Lung microvascular endothelial cell (primary cell): ENCODE measurements around the gene VASH1. TPM values are rescaled to one million over a fixed set of nuclear protein-coding genes. Genes with fewer than 3 reads are reported as not detected.

ENCODE experiments used
- DNase-seq, 2 donors: peaks; one replicate each; pipeline versions ENCODE4 v3.0.0 to v3.0.0-alpha.2; 2010; ENCODE audit warnings: low read depth in 2 of 2
- total RNA-seq: library from RNA; depleted of rRNA; stranded (reverse); fragments of >200 nt; gene quantifications from 2 replicates; pipeline ENCODE4 v1.2.1, GENCODE V29; 2014

VASH1 gene
- total RNA-seq, 1 donor from 2014 or later = 15.3 TPM

GRCh38 chr14:76784266-76784874 is 23.1 kb downstream of the VASH1 start:
- DNase-seq = no peak

DNA sequence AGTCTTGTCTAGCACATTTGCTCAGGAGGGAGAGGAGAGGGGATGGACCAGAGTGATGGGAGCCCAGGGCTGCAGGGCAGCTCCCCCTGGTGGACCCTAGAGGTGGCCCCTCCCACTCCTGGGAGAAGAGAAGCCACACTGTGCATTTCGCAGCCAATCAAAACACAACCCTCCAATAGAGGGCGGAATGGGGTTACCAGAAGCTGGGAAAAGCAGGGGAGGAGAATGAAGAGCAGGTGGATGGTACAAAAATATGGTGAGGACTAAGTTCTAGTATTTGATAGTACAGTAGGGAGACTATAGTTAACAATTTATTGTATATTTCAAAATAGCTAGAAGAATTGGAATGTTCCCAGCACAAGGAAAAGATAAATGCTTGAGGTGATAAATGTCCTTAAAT is 23.6 kb downstream of the VASH1 start:
- DNase-seq = peak; percentile 86 to 89

- DNase-seq = no peak
Measured at GRCh38 chr14:76786601-76787000, 25.3 kb downstream of the VASH1 start.

DNA sequence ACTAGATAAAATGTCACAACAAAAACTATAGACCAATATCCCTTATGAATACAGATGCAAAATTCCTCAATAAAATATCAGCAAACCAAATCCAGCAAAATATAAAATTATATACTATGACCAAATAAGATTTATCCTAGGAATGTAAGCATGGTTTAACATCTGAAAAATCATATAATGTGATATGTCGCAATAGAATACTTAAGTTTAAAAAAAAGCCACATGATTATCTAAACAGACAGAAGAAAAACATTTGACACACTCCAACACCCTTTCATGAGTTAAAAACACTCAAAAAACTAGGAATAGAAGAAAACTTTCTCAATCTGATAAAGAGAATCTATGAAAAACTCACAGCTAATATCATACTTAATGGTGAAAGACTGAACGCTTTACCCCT is 31.2 kb downstream of the VASH1 start:
- DNase-seq = no peak

DNA sequence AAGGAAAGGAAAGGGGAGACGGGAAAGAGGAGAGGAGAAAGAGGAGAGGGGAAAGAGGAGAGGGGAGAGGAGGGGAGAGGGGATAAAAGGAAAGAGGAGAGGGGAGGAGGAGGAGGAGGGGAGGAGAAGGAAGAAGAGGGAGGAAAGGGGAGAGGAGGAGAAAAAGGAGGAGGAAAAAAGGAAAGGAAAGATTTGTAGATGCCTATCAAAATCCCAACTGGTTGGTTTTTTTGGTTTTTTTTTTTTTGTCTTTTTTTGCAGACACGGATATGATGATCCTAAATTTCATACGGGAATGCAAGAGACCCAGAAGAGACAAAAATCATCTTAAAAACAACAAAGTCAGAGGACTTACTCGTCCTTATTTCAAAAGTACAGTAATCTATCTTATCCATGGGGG is 32.1 kb downstream of the VASH1 start:
- DNase-seq = no peak

- DNase-seq = no peak
Measured at GRCh38 chr14:76793956-76794355, 32.7 kb downstream of the VASH1 start.

DNA sequence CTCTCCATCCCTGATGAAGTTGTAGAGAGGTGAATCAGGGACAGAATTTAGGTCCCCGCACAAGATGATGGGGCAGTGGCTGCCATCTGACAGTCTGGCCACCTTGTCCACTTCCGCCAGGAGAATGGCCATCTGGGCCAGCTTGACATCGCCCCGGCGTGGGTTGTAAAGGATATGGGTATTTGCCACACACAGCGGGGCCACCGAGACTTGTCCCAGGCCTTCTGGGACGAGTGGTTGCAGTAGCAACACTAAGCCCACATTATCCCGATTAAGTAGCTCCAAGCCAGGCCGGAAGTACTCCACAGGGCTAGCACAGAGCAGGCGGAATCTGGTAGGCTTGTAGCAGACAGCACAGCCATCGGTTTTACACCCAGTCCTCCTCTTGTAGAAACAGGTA is 45.2 kb downstream of the VASH1 start:
- no peak for DNase-seq

- no peak for DNase-seq
Measured at GRCh38 chr14:76808011-76808410, 46.7 kb downstream of the VASH1 start.

DNA sequence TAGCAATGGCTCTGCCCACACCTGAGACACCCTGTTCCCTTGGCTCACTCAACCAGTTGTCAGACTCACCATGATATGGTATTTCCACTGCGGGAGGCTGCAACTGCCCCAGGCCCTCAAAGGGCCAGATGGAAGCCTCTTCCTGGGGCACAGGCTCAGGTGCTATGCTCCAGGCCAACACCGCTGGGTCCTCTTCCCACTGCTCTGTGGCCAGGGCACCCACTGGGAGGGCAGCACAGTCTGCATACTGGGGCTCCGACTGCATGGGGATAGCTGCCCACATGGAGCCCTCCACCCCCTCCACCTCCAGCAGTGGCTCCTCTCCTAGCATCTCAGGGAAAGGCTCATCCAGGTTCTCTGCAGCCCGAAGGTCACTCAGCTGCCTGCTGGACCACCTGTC is 47.7 kb downstream of the VASH1 start:
- DNase-seq = no peak

DNA sequence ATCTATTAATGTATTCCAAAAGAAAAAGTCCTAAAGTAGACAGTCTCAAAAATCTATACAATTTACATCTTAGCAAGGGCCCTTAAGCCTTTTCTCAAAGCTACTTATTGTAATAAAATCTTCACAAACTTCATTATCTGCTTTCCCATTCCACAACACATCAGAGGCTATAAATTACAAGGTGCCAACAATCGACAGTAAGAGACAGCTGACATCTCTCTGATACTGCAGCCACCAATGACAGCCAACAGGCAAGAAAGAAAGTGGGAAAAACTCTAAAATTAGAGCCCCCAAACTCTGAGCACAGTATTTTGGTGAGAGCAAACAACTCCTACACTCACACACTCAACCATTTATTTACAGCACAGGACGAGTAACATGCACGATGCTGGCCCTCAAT is 49.3 kb downstream of the VASH1 start:
- DNase-seq = no peak

GRCh38 chr14:76810953-76811400 is 49.7 kb downstream of the VASH1 start:
- DNase-seq = peak; percentile 53 to 61

GRCh38 chr14:76811561-76811960 is 50.3 kb downstream of the VASH1 start:
- DNase-seq = peak in 1 of 2 donors; percentile 51

DNA sequence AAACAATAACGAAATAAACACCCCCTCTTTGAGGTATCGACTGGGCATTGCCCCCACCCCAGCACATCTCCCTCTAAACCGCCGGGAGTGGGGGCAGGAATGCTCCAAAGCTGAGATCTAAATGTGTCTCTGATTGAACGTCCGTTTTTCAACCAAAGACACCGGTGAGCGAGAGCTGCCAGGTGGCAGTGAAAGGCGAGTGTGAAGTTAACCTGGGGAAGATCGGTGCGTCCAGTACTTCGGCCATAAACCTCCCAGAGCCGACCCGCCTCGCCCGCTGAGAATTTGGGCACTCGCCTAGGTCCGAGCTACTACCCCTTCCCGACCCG is 50.8 kb downstream of the VASH1 start:
- peak in 1 of 2 donors; percentile 3 for DNase-seq

- DNase-seq = peak; percentile 94 to 95
Measured at GRCh38 chr14:76812422-76813383, 51.4 kb downstream of the VASH1 start, which contains the start of gene ANGEL1. Gene ANGEL1 (minus strand): TSS chr14:76812882. CDS start chr14:76812827, 55 bp downstream.

GRCh38 chr14:76814726-76815645 is 53.7 kb downstream of the VASH1 start:
- no peak for DNase-seq

GRCh38 chr14:76820700-76821099 is 59.4 kb downstream of the VASH1 start:
- DNase-seq = no peak

DNA sequence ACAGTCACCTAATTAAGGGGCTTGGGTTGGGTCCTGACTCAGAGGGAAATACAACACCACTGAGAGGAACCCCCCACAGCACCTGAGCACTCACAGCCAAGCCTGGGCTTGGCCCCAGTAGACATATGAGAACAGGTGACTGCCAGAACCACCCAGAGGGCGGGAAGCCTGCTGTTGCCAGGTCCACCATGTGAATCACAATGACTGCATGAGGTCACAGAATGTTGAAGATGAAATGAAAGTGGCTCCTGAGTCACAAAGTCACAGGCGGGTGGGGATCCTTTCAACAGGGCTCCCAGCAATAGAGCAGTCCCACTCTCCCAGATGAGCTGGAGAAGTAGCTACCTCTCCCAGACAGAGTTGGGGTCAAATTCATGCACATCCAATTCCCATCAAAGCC is 64.9 kb downstream of the VASH1 start, which contains the start of gene LRRC74A:
Gene LRRC74A (plus strand): TSS at position 287 of the 400 bp plus-strand sequence. CDS start 290 bp downstream, outside the sequence.
- DNase-seq = no peak

GRCh38 chr14:76827696-76828296 is 66.5 kb downstream of the VASH1 start:
- DNase-seq = no peak

DNA sequence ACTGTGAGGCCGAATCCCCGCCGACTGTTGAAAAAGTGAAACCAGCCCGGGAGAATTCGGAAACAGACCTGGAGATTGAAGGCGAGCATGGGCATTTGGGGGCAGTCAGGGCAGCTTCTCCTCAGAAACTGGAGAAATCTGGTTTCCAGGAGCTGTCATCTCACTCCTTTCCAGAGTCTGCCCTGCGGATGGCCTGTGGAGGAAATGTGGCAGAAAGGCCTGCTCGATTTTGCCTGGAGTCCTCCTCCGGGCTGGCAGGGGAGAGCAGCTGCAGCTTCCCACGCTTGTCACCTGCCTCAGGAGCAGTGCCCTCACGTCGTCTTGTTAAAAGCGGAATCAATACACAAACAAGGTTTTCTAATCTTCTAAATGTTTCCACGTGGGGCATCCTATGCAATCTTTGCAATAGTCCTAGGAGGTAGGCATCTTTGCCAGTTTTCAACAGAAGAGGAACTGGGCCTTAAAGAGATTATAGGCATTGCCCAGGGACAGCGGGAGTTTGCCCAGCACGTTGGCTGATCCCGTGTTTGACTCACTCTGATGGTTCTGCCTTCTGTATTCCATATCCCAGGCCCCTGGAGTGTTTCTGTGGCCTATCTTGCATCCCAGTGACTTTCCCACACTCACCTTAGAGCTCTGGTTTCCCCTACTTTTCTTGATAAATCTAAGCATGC is 67.2 kb downstream of the VASH1 start:
- DNase-seq = no peak

DNA sequence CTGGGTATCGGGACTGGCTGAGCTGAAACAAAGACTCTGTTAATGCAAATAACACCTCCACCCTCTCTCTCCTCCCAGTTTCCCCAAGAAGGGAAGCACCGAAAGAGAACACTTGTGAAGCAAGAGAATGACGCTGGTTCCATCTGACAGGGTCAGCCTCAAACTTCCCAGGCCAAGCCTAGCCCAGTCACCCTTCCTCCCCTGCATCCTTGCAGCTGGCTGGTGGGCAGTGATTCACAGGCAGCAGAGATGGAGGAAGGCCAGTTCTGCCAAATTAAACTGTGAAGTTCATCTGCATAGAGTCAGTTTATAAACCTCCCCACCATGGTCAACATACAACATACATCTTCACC is 67.7 kb downstream of the VASH1 start:
- DNase-seq = peak in 1 of 2 donors; percentile 53
